Kidney epithelial cell (primary cell): ENCODE results near the gene SLC35G1. TPM values are rescaled to one million over a fixed set of nuclear protein-coding genes. Genes with fewer than 3 reads are reported as not detected.
A peak's percentile ranks its signal among the peaks of the same experiment; 100 is the strongest.

Experiments
- DNase-seq: peaks from one replicate; pipeline ENCODE4 v3.0.0-alpha.2; 2010; ENCODE audit warnings: low read depth
- H3K27me3 ChIP-seq: 2 replicates; pipeline ENCODE4 v1.6.0; 2011; ENCODE audit warnings: low read length; ENCODE audit not compliant: control insufficient read depth, insufficient read depth
- H3K36me3 ChIP-seq: 2 replicates; pipeline ENCODE4 v1.5.1; 2011; ENCODE audit warnings: low read length; ENCODE audit not compliant: control insufficient read depth, insufficient read depth
- H3K4me3 ChIP-seq: 2 replicates; pipeline ENCODE4 v1.5.1; 2011; ENCODE audit warnings: low read depth, mild to moderate bottlenecking, control low read depth, low read length
- CTCF ChIP-seq: IDR thresholded peaks from 2 replicates; pipeline ENCODE4 v1.5.1; 2011; ENCODE audit warnings: mild to moderate bottlenecking, moderate library complexity, low read length, control low read depth, inconsistent platforms; ENCODE audit not compliant: insufficient read depth, poor library complexity, severe bottlenecking
- total RNA-seq: library from RNA; depleted of rRNA; stranded (reverse); fragments of >200 nt; gene quantifications from 2 replicates; pipeline ENCODE4 v1.2.3, GENCODE V29; 2015

Gene SLC35G1
- total RNA-seq, 1 donor from 2014 or later, result 3.3 TPM

DNA sequence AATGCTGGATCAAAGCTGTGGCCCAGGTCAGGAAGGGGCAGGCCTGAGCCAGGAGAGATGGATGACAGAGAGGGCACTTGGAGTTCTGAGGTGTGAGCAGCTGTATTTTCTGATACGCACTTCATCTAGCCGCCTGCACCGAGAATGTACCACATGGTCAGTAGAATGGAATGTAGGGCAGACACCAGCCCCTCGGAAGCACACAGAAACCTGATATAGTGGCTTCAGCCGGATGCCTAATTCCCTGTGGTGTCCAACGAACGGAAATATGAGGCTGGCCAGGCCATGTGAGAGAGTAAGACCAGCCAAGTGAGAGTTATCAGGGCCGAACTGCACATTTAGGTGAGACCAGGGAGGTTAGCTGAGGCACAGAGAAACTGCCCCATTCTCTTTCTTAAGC lies 53.3 kb downstream of the SLC35G1 start:
- Histone ChIP-seq H3K36me3 (no peaks in the 10 kb centered on the region), H3K4me3 (no peak overlapping the region), H3K27me3 (no peaks in the 10 kb centered on the region)
- DNase-seq, result peak; percentile 39
- TF ChIP-seq CTCF, result no peak

DNA sequence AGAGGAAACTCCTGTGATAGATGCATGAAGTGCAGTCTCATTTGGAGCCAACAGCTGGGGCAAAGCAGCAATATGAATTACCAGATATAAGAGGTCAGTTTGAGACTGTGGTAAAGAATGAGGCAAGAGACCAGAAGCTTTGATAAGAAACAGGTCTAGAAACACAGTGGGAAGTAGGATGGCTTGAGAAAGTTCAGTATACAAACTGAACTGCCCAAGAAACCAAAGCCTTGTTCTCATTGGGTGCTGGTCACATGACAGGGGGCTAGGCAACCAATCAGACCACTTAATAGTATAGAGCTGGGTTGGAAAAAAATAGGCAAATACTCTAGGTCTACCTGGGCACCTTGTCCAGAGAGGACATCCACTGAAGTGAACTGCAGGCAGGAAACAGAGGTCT lies 53.7 kb downstream of the SLC35G1 start:
- Histone ChIP-seq H3K27me3 (no peaks in the 10 kb centered on the region), H3K4me3 (no peak overlapping the region), H3K36me3 (no peaks in the 10 kb centered on the region)
- no peak for TF ChIP-seq CTCF
- no peak for DNase-seq

DNA sequence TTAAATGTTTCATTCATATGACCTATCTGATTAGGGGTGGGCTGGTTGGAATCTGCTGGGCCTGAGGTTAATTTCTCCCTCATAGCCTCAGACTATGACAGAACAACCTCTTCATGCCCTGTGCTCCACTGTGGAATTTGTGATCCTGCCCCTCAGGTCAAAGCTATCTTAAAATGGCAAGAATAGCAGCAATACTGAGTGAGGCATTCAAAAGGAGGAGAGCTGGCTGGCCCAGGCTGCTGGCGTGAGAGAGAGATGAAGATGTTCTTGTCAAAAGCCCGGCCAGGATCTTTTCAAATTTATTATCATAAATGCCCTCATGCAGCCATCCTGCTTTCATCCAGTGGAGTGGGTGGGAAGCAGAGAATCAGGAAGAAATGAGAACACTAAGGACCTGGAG lies 58.1 kb downstream of the SLC35G1 start:
- no peak overlapping the region for H3K4me3 ChIP-seq
- no peak for DNase-seq
- H3K36me3 ChIP-seq, result no peaks in the 10 kb centered on the region
- TF ChIP-seq CTCF, result no peak
- no peaks in the 10 kb centered on the region for H3K27me3 ChIP-seq

Other genes starting within 250 kb of the SLC35G1 start
- 9.6 and 9.8 TPM in 2 replicates for gene FRA10AC1, start 191.4 kb upstream of the SLC35G1 start, total RNA-seq
- gene LGI1, start 136.0 kb upstream of the SLC35G1 start, total RNA-seq, result not detected in 2 replicates
- 0.55 and 0.84 TPM in 2 replicates for gene PLCE1, start 100.0 kb downstream of the SLC35G1 start, total RNA-seq